IPS DF 6.9 (cell line): ENCODE measurements around the gene MSL1.

Experiments used
- DNase-seq: peaks from one replicate; pipeline ENCODE4 v3.0.0-alpha.2; 2013; ENCODE audit warnings: low read depth, low spot score
- H3K27ac ChIP-seq: one replicate; pipeline ENCODE4 v1.5.1; 2013; ENCODE audit warnings: low read length, control low read depth
- H3K27me3 ChIP-seq: 2 replicates; pipeline ENCODE4 v1.6.1; 2013; ENCODE audit warnings: mild to moderate bottlenecking, low read length; ENCODE audit not compliant: control insufficient read depth, insufficient read depth
- H3K36me3 ChIP-seq: 2 replicates; pipeline ENCODE4 v1.6.1; 2013; ENCODE audit warnings: low read length; ENCODE audit not compliant: control insufficient read depth, insufficient read depth
- H3K4me1 ChIP-seq: 2 replicates; pipeline ENCODE4 v1.6.1; 2013; ENCODE audit warnings: low read length; ENCODE audit not compliant: control insufficient read depth, insufficient read depth
- H3K4me3 ChIP-seq: 2 replicates; pipeline ENCODE4 v1.5.1; 2013; ENCODE audit warnings: mild to moderate bottlenecking, low read length
- H3K9me3 ChIP-seq: 2 replicates; pipeline ENCODE4 v1.6.1; 2013; ENCODE audit warnings: low read length, inconsistent platforms; ENCODE audit not compliant: control insufficient read depth, insufficient read depth
- WGBS: extraction: QIAGEN DNeasy Blood & Tissue Kit; methylation state at CpG from one replicate; pipeline ENCODE4 v1.1.7; 2013; ENCODE audit warnings: mixed read lengths, missing lambda C conversion rate; ENCODE audit not compliant: insufficient read length, insufficient coverage; 5-methylcytosine and 5-hydroxymethylcytosine counted together

Gene MSL1

DNA sequence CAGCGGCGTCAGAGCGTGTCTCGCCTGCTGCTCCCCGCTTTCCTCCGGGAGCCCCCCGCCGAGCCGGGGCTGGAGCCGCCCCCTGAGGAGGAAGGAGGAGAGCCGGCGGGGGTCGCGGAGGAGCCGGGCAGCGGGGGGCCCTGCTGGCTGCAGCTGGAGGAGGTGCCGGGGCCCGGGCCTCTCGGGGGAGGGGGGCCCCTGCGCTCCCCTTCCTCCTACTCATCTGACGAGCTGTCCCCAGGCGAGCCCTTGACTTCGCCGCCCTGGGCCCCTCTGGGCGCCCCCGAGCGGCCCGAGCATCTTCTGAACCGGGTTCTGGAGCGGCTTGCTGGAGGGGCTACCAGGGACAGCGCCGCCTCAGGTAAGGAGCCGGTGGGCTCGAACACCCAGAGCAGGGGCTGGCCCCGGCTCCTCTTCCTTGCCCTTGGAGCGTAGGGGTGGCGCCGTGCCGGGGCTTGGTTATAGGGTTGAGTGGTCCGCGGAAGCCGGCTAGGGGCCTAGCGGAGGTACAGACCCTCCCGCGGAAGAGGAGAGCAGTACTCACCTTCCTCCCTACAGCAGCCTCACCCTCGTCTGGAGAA lies 56.3 kb downstream of the MSL1 start:
- WGBS, result no CpG with 5 or more reads among the region's 46 CpGs
- Histone ChIP-seq H3K9me3 (no peaks in the 10 kb centered on the region), H3K27me3 (no peaks in the 10 kb centered on the region), H3K27ac (no peak overlapping the region), H3K4me3 (peak overlapping the region; percentile 26; the same call in 1 of the 2 replicates), H3K4me1 (no peaks in the 10 kb centered on the region), H3K36me3 (no peaks in the 10 kb centered on the region)
- no peak for DNase-seq

DNA sequence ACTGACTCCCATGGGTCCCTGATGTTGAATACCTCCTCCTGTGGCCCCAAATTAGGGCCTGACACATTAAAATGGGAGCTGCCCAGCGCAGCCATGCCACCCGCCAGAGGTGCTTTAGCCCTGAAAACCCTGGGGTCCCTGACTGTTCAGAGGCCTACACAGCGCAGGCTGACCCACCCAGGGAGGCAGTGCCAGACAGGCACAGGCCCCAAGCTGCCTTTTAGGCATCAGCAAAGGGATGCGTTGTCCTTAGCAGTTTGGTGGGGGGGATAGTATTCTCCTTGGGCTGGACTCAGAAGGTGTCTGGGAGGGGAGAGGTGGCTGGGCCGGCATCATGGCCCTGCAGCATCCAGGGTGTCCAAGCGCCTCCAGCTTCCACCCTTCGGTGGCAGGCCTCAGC lies 56.9 kb downstream of the MSL1 start:
- no peaks in the 10 kb centered on the region for H3K4me1 ChIP-seq
- no CpG with 5 or more reads among the region's 7 CpGs for WGBS
- DNase-seq, result no peak

DNA sequence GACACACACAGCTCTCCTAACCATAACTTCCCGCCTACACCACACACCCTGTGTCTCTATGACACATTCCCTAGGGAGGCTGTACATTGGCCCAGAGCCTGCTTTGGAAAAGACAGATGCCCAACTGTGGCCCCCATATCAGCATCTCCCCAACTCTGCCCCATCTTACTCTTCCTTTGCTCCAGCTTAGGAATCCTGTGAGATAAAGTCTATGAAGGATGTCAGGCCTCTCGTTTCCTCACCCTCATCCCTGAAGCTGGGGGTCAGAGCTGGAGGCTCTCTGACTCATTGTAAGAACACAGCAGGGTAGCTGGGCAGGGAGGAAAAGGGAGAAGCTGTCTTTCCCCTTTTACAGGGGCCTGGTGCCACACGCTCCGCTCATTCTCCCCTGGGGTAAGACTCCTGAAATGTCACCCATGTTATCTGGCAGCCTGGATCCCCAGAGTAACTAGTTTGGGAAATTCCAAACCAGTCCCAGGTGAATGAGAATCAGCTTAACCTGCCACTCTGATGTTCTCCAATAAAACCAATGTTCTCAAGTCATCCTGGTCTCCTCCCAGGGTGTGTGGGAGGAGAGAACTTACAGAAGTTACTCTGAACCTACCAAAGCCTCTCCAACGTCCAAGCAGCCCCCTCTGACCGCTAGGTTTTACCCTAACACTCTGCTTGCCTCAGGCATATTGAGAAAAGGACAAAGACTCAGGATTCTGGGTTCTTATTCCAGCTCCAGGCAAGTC lies 58.3 kb downstream of the MSL1 start:
- DNase-seq, result no peak
- Histone ChIP-seq H3K4me1 (no peaks in the 10 kb centered on the region), H3K36me3 (no peaks in the 10 kb centered on the region), H3K4me3 (no peak overlapping the region), H3K27me3 (no peaks in the 10 kb centered on the region), H3K9me3 (no peaks in the 10 kb centered on the region), H3K27ac (no peak overlapping the region)
- WGBS, result no CpG with 5 or more reads among the region's 6 CpGs

More for the DNA sequence above, 56.9 kb downstream of the MSL1 start:
- Histone ChIP-seq H3K9me3 (no peaks in the 10 kb centered on the region), H3K36me3 (no peaks in the 10 kb centered on the region), H3K27me3 (no peaks in the 10 kb centered on the region), H3K27ac (no peak overlapping the region), H3K4me3 (no peak overlapping the region; the same call in 1 of the 2 replicates)

DNA sequence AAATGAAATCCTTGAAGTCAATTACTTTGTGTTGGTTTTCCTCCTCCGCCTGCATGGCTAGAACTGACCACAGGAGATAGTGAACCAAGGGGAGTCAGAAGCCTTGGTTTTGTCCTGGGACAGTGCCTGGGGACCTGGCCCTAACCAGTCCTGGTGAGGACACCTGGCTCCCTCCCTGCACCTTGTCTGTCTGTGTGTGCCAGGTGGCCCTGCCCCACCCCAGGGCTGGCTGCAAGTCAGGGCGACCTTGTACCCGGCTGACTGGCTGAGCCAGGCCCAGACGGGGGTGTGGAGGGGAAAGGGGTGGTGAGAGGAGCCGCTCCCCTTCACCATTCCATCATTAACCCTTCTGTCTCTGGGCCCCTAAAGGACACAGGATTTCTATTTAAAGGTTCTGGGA lies 58.9 kb downstream of the MSL1 start:
- Histone ChIP-seq H3K4me3 (no peak overlapping the region), H3K27me3 (no peaks in the 10 kb centered on the region), H3K9me3 (no peaks in the 10 kb centered on the region), H3K4me1 (no peaks in the 10 kb centered on the region), H3K36me3 (no peaks in the 10 kb centered on the region), H3K27ac (no peak overlapping the region)
- DNase-seq, result no peak
- WGBS, result no CpG with 5 or more reads among the region's 5 CpGs

DNA sequence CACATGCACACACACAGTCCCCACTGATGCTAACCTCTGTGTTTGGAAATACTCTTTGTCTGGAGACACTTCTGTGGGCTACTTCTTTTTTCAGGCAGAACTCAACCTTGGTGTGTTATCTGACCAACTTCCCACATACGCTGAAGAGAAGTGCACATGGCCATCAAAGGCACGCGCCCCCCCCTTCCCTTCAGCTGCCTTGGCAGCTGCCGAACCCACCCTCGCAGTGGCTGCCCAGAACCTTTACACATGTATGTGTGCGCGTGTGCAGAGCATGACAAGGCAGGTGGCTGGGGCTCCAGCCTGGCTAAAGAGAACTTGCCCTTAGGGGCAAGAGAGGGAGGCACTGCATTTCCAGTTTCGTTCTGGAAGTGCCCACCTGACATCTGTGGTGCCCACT lies 59.4 kb downstream of the MSL1 start:
- H3K36me3 ChIP-seq, result no peaks in the 10 kb centered on the region
- H3K9me3 ChIP-seq, result no peaks in the 10 kb centered on the region
- no peaks in the 10 kb centered on the region for H3K4me1 ChIP-seq
- no peak for DNase-seq
- H3K27ac ChIP-seq, result no peak overlapping the region
- H3K27me3 ChIP-seq, result no peaks in the 10 kb centered on the region
- H3K4me3 ChIP-seq, result no peak overlapping the region
- WGBS, result no CpG with 5 or more reads among the region's 8 CpGs

DNA sequence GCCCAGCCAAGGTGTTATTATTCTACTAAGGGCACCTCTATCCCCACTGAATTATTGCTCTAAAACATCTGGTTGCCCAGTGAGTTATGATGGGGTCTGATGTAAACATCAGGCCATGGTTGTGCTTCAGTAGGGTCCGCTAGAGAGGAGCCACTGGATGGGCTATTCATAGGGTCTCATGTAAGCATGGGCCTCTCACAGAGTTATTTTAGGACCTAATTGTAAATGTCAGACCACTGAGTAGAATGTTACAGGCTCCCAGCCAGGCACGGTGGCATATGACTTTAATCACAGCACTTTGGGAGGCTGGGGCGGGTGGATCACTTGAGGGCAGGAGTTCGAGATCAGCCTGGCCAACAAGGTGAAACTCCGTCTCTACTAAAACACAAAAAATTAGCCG lies 60.8 kb downstream of the MSL1 start:
- DNase-seq, result no peak
- no CpG with 5 or more reads among the region's 6 CpGs for WGBS
- Histone ChIP-seq H3K4me1 (no peaks in the 10 kb centered on the region), H3K27me3 (no peaks in the 10 kb centered on the region), H3K9me3 (no peaks in the 10 kb centered on the region), H3K4me3 (no peak overlapping the region), H3K27ac (no peak overlapping the region), H3K36me3 (no peaks in the 10 kb centered on the region)
